RPMI8226 (cell line): ENCODE results near the gene ZNF777.

Experiments
- DNase-seq: peaks from one replicate; pipeline ENCODE4 v3.0.0-alpha.2; 2015

The ZNF777 gene

GRCh38 chr7:149476791-149477190 is 15.9 kb upstream of the ZNF777 start:
- no peak for DNase-seq

- no peak for DNase-seq
Observed at GRCh38 chr7:149475121-149476045, 14.5 kb upstream of the ZNF777 start.

- DNase-seq: no peak
Observed at GRCh38 chr7:149474309-149475120, 13.7 kb upstream of the ZNF777 start.

- DNase-seq: no peak
Observed at GRCh38 chr7:149473251-149473650, 12.4 kb upstream of the ZNF777 start.

- DNase-seq: no peak
Observed at GRCh38 chr7:149471289-149471953, 10.6 kb upstream of the ZNF777 start.

GRCh38 chr7:149469806-149470205 is 8.9 kb upstream of the ZNF777 start:
- no peak for DNase-seq

- DNase-seq: peak; percentile 19
Observed at GRCh38 chr7:149468208-149468607, 7.3 kb upstream of the ZNF777 start.

GRCh38 chr7:149467321-149467859 is 6.5 kb upstream of the ZNF777 start:
- no peak for DNase-seq

- DNase-seq: no peak
Observed at GRCh38 chr7:149466364-149466763, 5.5 kb upstream of the ZNF777 start.

GRCh38 chr7:149463500-149464161 is 2.8 kb upstream of the ZNF777 start:
- DNase-seq: no peak

GRCh38 chr7:149462101-149462520 is 1.2 kb upstream of the ZNF777 start:
- DNase-seq: no peak

- DNase-seq: peak; percentile 36
Observed at GRCh38 chr7:149459540-149460452, 1.1 kb downstream of the ZNF777 start.

GRCh38 chr7:149459201-149459539 is 1.7 kb downstream of the ZNF777 start:
- no peak for DNase-seq

GRCh38 chr7:149458235-149458634 is 2.6 kb downstream of the ZNF777 start:
- no peak for DNase-seq

- no peak for DNase-seq
Observed at GRCh38 chr7:149457766-149458165, 3.1 kb downstream of the ZNF777 start.

- DNase-seq: no peak
Observed at GRCh38 chr7:149456506-149457421, 4.1 kb downstream of the ZNF777 start.

GRCh38 chr7:149455175-149455950 is 5.5 kb downstream of the ZNF777 start:
- no peak for DNase-seq

- DNase-seq: no peak
Observed at GRCh38 chr7:149454750-149455149, 6.1 kb downstream of the ZNF777 start.

- no peak for DNase-seq
Observed at GRCh38 chr7:149454006-149454405, 6.9 kb downstream of the ZNF777 start.
